Activated CD4-positive, alpha-beta T cell treated with anti-CD3 and anti-CD28 coated beads for 36 hours (primary cell): ENCODE results near the gene ZIC5. TPM values are rescaled to one million over a fixed set of nuclear protein-coding genes. Genes with fewer than 3 reads are reported as not detected.
A peak's percentile ranks its signal among the peaks of the same experiment; 100 is the strongest.

Experiments
- ATAC-seq: fragments of 200-7000 bp; cut with Tn5 transposase; one replicate; pipeline ENCODE4 v1.10.0; 2021; ENCODE audit warnings: mild to moderate bottlenecking, moderate library complexity
- CTCF ChIA-PET: fragments of 350-600 bp; sonication (Branson Sonifier 250); formaldehyde crosslinking; loops from one replicate; lab custom pipeline; 2021; ENCODE audit warnings: antibody characterized with exemption; lab: Charles Lee
- POLR2A ChIA-PET: fragments of 350-600 bp; sonication (Branson Sonifier 250); formaldehyde crosslinking; loops from one replicate; lab custom pipeline; 2021; ENCODE audit warnings: antibody characterized with exemption, inconsistent platforms; lab: Charles Lee
- DNase-seq: peaks from one replicate; pipeline ENCODE4 v3.0.0-alpha.2; 2020
- H3K27ac Mint-ChIP-seq: one replicate; pipeline ENCODE4 v1.8.0; 2021; ENCODE audit warnings: mixed read lengths
- H3K27me3 Mint-ChIP-seq: one replicate; pipeline ENCODE4 v1.8.0; 2021; ENCODE audit warnings: mixed read lengths
- H3K36me3 Mint-ChIP-seq: one replicate; pipeline ENCODE4 v1.8.0; 2021; ENCODE audit warnings: low read depth, mixed read lengths
- H3K4me1 Mint-ChIP-seq: one replicate; pipeline ENCODE4 v1.8.0; 2021; ENCODE audit warnings: mixed read lengths
- H3K4me3 Mint-ChIP-seq: one replicate; pipeline ENCODE4 v1.8.0; 2021; ENCODE audit warnings: mild to moderate bottlenecking, moderate library complexity, mixed read lengths
- H3K9me3 Mint-ChIP-seq: one replicate; pipeline ENCODE4 v1.8.0; 2021; ENCODE audit warnings: low read depth, mixed read lengths
- intact Hi-C, 2 experiments: fragments of 100-400 bp; cut with DNase I in 1 of 2; cut with micrococcal nuclease in 1 of 2; formaldehyde crosslinking; loops; one replicate each; pipeline versions ENCODE4 v1.14.2 to v1.15.1; 2022 to 2024; cut with DNase I, micrococcal nuclease
- total RNA-seq, 2 experiments: library from RNA; stranded (reverse); gene quantifications; one replicate each; pipeline ENCODE4 v1.2.3, GENCODE V29; 2021

ZIC5 gene
- total RNA-seq, 2 experiments from 2014 or later = not detected

DNA sequence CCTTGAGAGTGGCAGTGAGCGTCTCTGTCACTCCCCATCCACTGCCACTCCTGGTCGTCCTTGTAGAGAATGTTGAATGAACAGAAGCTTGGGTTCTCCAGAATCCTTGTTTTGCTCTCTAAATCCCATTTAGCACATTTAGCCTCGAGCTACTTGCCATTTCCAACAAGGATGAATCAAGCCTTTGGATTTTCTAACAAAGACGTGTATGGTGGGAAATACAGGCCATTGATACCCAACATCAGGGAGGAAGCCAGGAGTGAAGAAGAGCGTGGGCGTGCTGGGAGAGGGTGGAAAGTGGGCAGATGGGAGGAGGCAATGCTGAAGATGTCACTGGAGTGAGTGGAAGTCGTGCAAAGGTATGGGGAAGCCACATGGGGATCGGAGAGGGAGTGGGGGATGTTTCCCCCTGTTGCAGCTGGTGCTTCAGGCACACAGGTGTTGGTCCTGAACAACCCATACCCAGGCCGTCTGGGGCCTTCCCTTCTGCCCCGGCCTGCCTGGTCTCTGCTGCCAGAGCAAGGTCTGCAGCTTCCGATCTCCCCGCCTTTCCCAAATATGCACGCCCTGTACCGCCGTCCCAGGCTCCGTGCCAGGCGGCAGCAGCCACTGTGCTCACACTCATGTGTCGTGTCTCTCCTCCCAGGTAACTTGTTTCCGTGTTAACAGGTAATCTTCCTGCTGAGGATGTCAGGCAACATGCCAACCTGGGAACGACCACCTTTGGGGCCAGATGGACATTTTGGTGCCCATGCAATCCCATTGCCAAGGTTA lies 48.7 kb downstream of the ZIC5 start:
- Mint-ChIP-seq H3K36me3 (no peaks in the 10 kb centered on the region), H3K27ac (no peak overlapping the region), H3K4me1 (no peaks in the 10 kb centered on the region), H3K4me3 (no peak overlapping the region), H3K27me3 (peaks cover 21% of the 10 kb centered on the region), H3K9me3 (peaks cover 2% of the 10 kb centered on the region)
- DNase-seq = no peak
- ChIA-PET CTCF (interaction anchor here (0.5 kb wide), 1 partner anchor 1296 kb away, joined by 3 read pairs; no protein-coding TSS in a partner anchor), POLR2A (no interaction called here)
- no peak for ATAC-seq
- intact Hi-C loops = no loop called here

DNA sequence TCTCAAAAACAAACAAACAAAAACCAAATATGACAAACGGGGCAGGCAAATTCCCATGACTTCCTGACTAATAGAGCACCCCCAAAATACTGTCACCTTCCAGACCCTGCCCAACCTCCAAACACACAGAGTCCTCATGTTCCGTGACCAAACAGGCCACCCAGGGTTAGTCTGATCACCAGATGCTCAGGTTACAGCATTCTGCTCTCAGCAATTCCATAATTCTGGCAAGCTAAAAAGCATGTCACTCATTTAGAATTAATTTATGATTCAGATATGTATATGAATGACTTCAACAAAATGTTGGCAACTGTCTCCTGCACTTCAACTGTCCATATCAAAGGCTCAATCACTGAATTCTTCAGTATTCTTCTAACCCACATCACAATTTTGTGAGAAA lies 52.4 kb downstream of the ZIC5 start:
- H3K36me3 Mint-ChIP-seq = no peaks in the 10 kb centered on the region
- H3K9me3 Mint-ChIP-seq = peaks cover 2% of the 10 kb centered on the region
- POLR2A ChIA-PET = no interaction called here
- CTCF ChIA-PET = interaction anchor here (0.6 to 1.7 kb wide), 4 partner anchors 19 to 405 kb away, joined by 3 to 5 read pairs (median 4); no protein-coding TSS in a partner anchor
- ATAC-seq = no peak
- DNase-seq = no peak
- no peak overlapping the region for H3K4me3 Mint-ChIP-seq
- peaks cover 2% of the 10 kb centered on the region for H3K4me1 Mint-ChIP-seq
- H3K27ac Mint-ChIP-seq = no peak overlapping the region
- peaks cover 18% of the 10 kb centered on the region for H3K27me3 Mint-ChIP-seq
- intact Hi-C loops = no loop called here

DNA sequence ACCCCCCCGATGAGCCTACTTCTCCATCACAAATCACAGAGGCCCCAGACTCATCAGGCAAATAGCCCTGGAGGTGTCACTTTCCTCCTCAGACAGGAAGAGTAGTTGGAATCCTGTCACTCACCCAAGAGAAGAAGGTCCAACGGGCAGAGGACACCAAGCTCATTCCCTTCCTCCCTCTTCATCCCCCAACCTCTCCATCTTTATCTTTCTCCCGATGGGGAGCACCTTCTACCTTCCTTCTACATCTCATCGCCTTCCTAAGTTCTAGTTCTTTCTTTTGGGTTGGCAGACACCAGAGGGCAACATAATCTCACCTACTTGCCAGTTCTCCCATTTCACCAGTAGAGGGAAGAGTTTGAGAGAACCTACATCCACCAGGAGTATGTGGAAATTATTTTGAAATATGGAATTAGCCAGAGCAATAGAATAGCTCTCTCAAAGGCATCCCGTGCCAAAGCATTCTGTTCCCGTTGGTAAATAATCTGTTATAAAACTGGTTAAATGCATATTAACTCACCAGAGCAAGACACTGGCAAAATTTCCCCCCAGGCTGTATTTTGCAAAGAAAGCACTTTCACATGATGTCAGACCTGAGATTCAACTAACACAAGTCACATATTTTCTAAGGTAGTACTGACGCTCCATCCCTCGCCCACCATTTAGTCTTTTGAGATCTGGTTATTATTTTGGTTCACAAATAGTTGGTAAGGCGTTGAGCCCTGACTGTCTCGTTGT lies 55.0 kb downstream of the ZIC5 start:
- Mint-ChIP-seq H3K27me3 (peaks cover 10% of the 10 kb centered on the region), H3K27ac (no peak overlapping the region), H3K4me1 (peaks cover 8% of the 10 kb centered on the region), H3K4me3 (no peak overlapping the region), H3K9me3 (no peaks in the 10 kb centered on the region), H3K36me3 (no peaks in the 10 kb centered on the region)
- DNase-seq (peak; percentile 21), ATAC-seq (peak; percentile 83)
- intact Hi-C loops = loop anchor here (1.0 to 2.0 kb wide), 5 partner anchors 260 to 599 kb away; no protein-coding TSS in a partner anchor
- POLR2A ChIA-PET = no interaction called here
- CTCF ChIA-PET = interaction anchor here (0.6 to 2.1 kb wide), 17 partner anchors 9 to 722 kb away, joined by 3 to 9 read pairs (median 3); no protein-coding TSS in a partner anchor

DNA sequence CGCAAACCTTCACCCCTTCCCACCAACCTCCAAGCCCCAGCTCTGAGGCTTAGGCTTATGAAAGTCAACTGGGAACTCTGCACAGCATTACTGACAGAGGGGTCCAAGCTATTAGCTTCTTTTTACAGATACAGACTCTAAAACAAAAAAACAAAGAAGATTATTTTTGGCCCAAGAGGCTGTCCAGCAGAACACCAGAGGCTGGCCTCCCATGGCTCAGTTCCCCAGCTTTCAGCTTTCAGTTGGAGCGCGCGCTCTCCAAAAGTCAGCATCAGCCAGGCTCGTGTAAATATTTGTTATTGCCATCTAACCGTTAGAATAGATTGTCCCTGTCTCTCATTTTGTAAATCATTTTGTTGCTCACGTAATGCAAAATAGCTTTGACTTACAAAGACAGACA lies 58.4 kb downstream of the ZIC5 start:
- DNase-seq (no peak), ATAC-seq (no peak)
- H3K36me3 Mint-ChIP-seq = no peaks in the 10 kb centered on the region
- H3K27ac Mint-ChIP-seq = no peak overlapping the region
- peaks cover 15% of the 10 kb centered on the region for H3K4me1 Mint-ChIP-seq
- peaks cover 22% of the 10 kb centered on the region for H3K27me3 Mint-ChIP-seq
- no peaks in the 10 kb centered on the region for H3K9me3 Mint-ChIP-seq
- intact Hi-C loops = loop anchor here in 1 of 2 experiments (5.0 kb wide), 1 partner anchor 256 kb away; no protein-coding TSS in a partner anchor
- CTCF ChIA-PET = interaction anchor here (0.7 to 2.1 kb wide), 5 partner anchors 13 to 602 kb away, joined by 3 to 13 read pairs (median 3); no protein-coding TSS in a partner anchor
- POLR2A ChIA-PET = interaction anchor here (0.7 kb wide), 1 partner anchor 324 kb away, joined by 3 read pairs; no protein-coding TSS in a partner anchor
- H3K4me3 Mint-ChIP-seq = no peak overlapping the region

Other genes with a start within 250 kb of the ZIC5 start
- gene ZIC2, start 10.0 kb upstream of the ZIC5 start, total RNA-seq = not detected
- gene PCCA, start 117.3 kb upstream of the ZIC5 start, total RNA-seq = 1 to 10 TPM; 5.8 to 7.3 TPM